BLaER1 treated with 17β-estradiol and CSF1 and Interleukin-3, amounts not matched to agents 10 nM and 100 nM (cell line): ENCODE data around the gene TMEM116.
"Not testable (repeated sequence)": the region's sequence is repeated elsewhere in the genome, so short reads cannot be mapped to it uniquely, and the experiment has no call there.

Source experiments
- H3K27ac ChIP-seq, 11 experiments: shearing (Covaris generic); formaldehyde crosslinking; 2 replicates each; pipeline ENCODE4 v1.8.1; 2022
- H3K27me3 ChIP-seq, 11 experiments: shearing (Covaris generic); formaldehyde crosslinking; 2 replicates each; pipeline ENCODE4 v1.8.1; 2022
- H3K36me3 ChIP-seq, 11 experiments: shearing (Covaris generic); formaldehyde crosslinking; 2 replicates each; pipeline ENCODE4 v1.8.1; 2022
- H3K4me1 ChIP-seq, 10 experiments: shearing (Covaris generic); formaldehyde crosslinking; 2 replicates each; pipeline ENCODE4 v1.8.1; 2022
- H3K4me2 ChIP-seq, 11 experiments: shearing (Covaris generic); formaldehyde crosslinking; 2 replicates each; pipeline ENCODE4 v1.8.1; 2022
- H3K4me3 ChIP-seq, 10 experiments: shearing (Covaris generic); formaldehyde crosslinking; 2 replicates each; pipeline ENCODE4 v1.8.1; 2022
- H3K9ac ChIP-seq, 11 experiments: shearing (Covaris generic); formaldehyde crosslinking; 2 replicates each; pipeline ENCODE4 v1.8.1; 2022
- H3K9me3 ChIP-seq, 11 experiments: shearing (Covaris generic); formaldehyde crosslinking; replicated peaks in 1 of 11; 2 replicates each; pipeline ENCODE4 v1.8.1; 2022
- H4K20me1 ChIP-seq, 11 experiments: shearing (Covaris generic); formaldehyde crosslinking; 2 replicates each; pipeline ENCODE4 v1.8.1; 2022
- Cebpa-rat ChIP-seq, 11 experiments: shearing (Covaris generic); IDR thresholded peaks; 2 replicates each; pipeline ENCODE4 v1.8.1; 2022

Gene TMEM116

GRCh38 chr12:111953455-111953854 lies 59.5 kb downstream of the TMEM116 start:
- Histone ChIP-seq H3K4me2 (no peak overlapping the region), H3K9ac (no peak overlapping the region), H4K20me1 (no peaks in the 10 kb centered on the region), H3K27ac (no peak overlapping the region), H3K4me1 (no peaks in the 10 kb centered on the region), H3K36me3 (peaks cover 7 to 38% (median 17%) of the 10 kb centered on the region in 11 experiments; a peak in 14 of 22 replicates), H3K4me3 (no peak overlapping the region), H3K9me3 (peaks cover 63 to 67% (median 64%) of the 10 kb centered on the region in 11 experiments), H3K27me3 (no peaks in the 10 kb centered on the region)
- TF ChIP-seq Cebpa-rat (IDR thresholded peaks at IDR 0.05), result peak in 1 of 11 experiments; percentile 51; a peak in 3 of 22 replicates

GRCh38 chr12:111952084-111952787 lies 60.7 kb downstream of the TMEM116 start:
- not testable (repeated sequence) for H4K20me1 ChIP-seq, H3K4me1 ChIP-seq, H3K4me3 ChIP-seq, H3K27me3 ChIP-seq, H3K4me2 ChIP-seq, H3K27ac ChIP-seq, H3K9ac ChIP-seq
- H3K36me3 ChIP-seq, result peaks cover 7 to 38% (median 17%) of the 10 kb centered on the region in 11 experiments; a peak in 14 of 22 replicates
- peaks cover 60 to 62% (median 60%) of the 10 kb centered on the region in 11 experiments for H3K9me3 ChIP-seq

GRCh38 chr12:111950961-111951676 lies 61.8 kb downstream of the TMEM116 start:
- H3K4me3 ChIP-seq, H3K4me2 ChIP-seq, H3K27me3 ChIP-seq, H3K27ac ChIP-seq, H3K9ac ChIP-seq, H4K20me1 ChIP-seq, H3K4me1 ChIP-seq: not testable (repeated sequence)
- Histone ChIP-seq H3K36me3 (peaks cover 7 to 31% (median 17%) of the 10 kb centered on the region in 11 experiments; a peak in 14 of 22 replicates), H3K9me3 (peaks cover 48 to 51% (median 49%) of the 10 kb centered on the region in 11 experiments)

GRCh38 chr12:111943929-111944328 lies 69.0 kb downstream of the TMEM116 start:
- no peaks in the 10 kb centered on the region for H3K27me3 ChIP-seq
- no peak for TF ChIP-seq Cebpa-rat (IDR thresholded peaks at IDR 0.05)
- no peaks in the 10 kb centered on the region for H3K36me3 ChIP-seq
- H3K4me3 ChIP-seq, result no peak overlapping the region
- no peak overlapping the region for H3K27ac ChIP-seq
- H3K4me2 ChIP-seq, result no peak overlapping the region
- H3K9me3 ChIP-seq, result no peaks in the 10 kb centered on the region
- H4K20me1 ChIP-seq, result no peaks in the 10 kb centered on the region
- H3K9ac ChIP-seq, result peak overlapping the region in 1 of 11 experiments; percentile 0; a peak in 1 of 22 replicates
- peaks cover 0 to 14% (median 7%) of the 10 kb centered on the region in 10 experiments; a peak in 11 of 20 replicates for H3K4me1 ChIP-seq

GRCh38 chr12:111942557-111942956 lies 70.4 kb downstream of the TMEM116 start:
- Histone ChIP-seq H3K4me2 (no peak overlapping the region), H3K27ac (no peak overlapping the region)
- TF ChIP-seq Cebpa-rat (IDR thresholded peaks at IDR 0.05), result no peak

GRCh38 chr12:111937429-111937828 lies 75.5 kb downstream of the TMEM116 start:
- TF ChIP-seq Cebpa-rat (IDR thresholded peaks at IDR 0.05), result no peak
- Histone ChIP-seq H3K4me3 (no peak overlapping the region), H3K36me3 (peaks cover 0 to 4% (median 0%) of the 10 kb centered on the region in 11 experiments; a peak in 2 of 22 replicates), H3K27ac (no peak overlapping the region), H3K9ac (no peak overlapping the region), H3K9me3 (no peaks in the 10 kb centered on the region), H4K20me1 (no peaks in the 10 kb centered on the region), H3K27me3 (no peaks in the 10 kb centered on the region), H3K4me1 (no peaks in the 10 kb centered on the region), H3K4me2 (no peak overlapping the region)

More at GRCh38 chr12:111942557-111942956, 70.4 kb downstream of the TMEM116 start:
- no peaks in the 10 kb centered on the region for H3K36me3 ChIP-seq
- no peak overlapping the region for H3K9ac ChIP-seq
- H3K27me3 ChIP-seq, result no peaks in the 10 kb centered on the region
- H3K4me3 ChIP-seq, result no peak overlapping the region
- H3K4me1 ChIP-seq, result peaks cover 0 to 14% (median 7%) of the 10 kb centered on the region in 10 experiments; a peak in 11 of 20 replicates
- no peaks in the 10 kb centered on the region for H4K20me1 ChIP-seq
- H3K9me3 ChIP-seq, result no peaks in the 10 kb centered on the region

GRCh38 chr12:111936869-111937268 lies 76.1 kb downstream of the TMEM116 start:
- no peak for TF ChIP-seq Cebpa-rat (IDR thresholded peaks at IDR 0.05)
- H3K27ac ChIP-seq, result no peak overlapping the region
- no peak overlapping the region for H3K4me2 ChIP-seq
- H4K20me1 ChIP-seq, result no peaks in the 10 kb centered on the region
- H3K9me3 ChIP-seq, result no peaks in the 10 kb centered on the region
- peaks cover 0 to 5% (median 0%) of the 10 kb centered on the region in 11 experiments; a peak in 2 of 22 replicates for H3K36me3 ChIP-seq
- H3K4me1 ChIP-seq, result no peaks in the 10 kb centered on the region
- no peaks in the 10 kb centered on the region for H3K27me3 ChIP-seq
- H3K9ac ChIP-seq, result no peak overlapping the region
- H3K4me3 ChIP-seq, result no peak overlapping the region

GRCh38 chr12:111932241-111932640 lies 80.7 kb downstream of the TMEM116 start:
- H4K20me1 ChIP-seq, result no peaks in the 10 kb centered on the region
- H3K36me3 ChIP-seq, result peaks cover 0 to 11% (median 0%) of the 10 kb centered on the region in 11 experiments; a peak in 4 of 22 replicates
- H3K27me3 ChIP-seq, result no peaks in the 10 kb centered on the region
- no peaks in the 10 kb centered on the region for H3K4me1 ChIP-seq
- H3K4me3 ChIP-seq, result no peak overlapping the region
- no peak overlapping the region for H3K4me2 ChIP-seq
- no peak overlapping the region for H3K27ac ChIP-seq
- no peak for TF ChIP-seq Cebpa-rat (IDR thresholded peaks at IDR 0.05)
- 0 out of 22 replicates have a peak, but pooled peaks cover 0 to 4% (median 0%) of the 10 kb centered on the region in 11 experiments for H3K9me3 ChIP-seq
- H3K9ac ChIP-seq, result no peak overlapping the region

- Histone ChIP-seq H3K9ac (no peak overlapping the region), H4K20me1 (no peaks in the 10 kb centered on the region), H3K9me3 (0 out of 22 replicates have a peak, but pooled peaks cover 0 to 4% (median 0%) of the 10 kb centered on the region in 11 experiments), H3K27me3 (no peaks in the 10 kb centered on the region), H3K4me2 (no peak overlapping the region), H3K27ac (no peak overlapping the region), H3K4me1 (peaks cover 0 to 8% (median 0%) of the 10 kb centered on the region in 10 experiments; a peak in 6 of 20 replicates), H3K36me3 (peaks cover 0 to 11% (median 0%) of the 10 kb centered on the region in 11 experiments; a peak in 4 of 22 replicates), H3K4me3 (no peak overlapping the region)
- TF ChIP-seq Cebpa-rat (IDR thresholded peaks at IDR 0.05), result no peak
Observed at GRCh38 chr12:111927346-111927745, 85.6 kb downstream of the TMEM116 start.
